HCT116 (cell line): ENCODE data around the gene GPAT2.
"Not testable (repeated sequence)": the region's sequence is repeated elsewhere in the genome, so short reads cannot be mapped to it uniquely, and the experiment has no call there.

Experiments used
- FOSL1 ChIP-seq: IDR thresholded peaks from 2 replicates; pipeline ENCODE4 v1.6.1; 2012; ENCODE audit warnings: low read depth
- ZNF274 ChIP-seq: fragments of 200-500 bp; sonication (Bioruptor generic); IDR thresholded peaks from 2 replicates; pipeline ENCODE4 v1.6.1; 2014; ENCODE audit warnings: mild to moderate bottlenecking, low read depth, low read length, inconsistent platforms
- TF ChIP-seq, protein P1 (sequence below): IDR thresholded peaks from 2 replicates; pipeline ENCODE4 v1.6.1; 2012; ENCODE audit warnings: low read depth
- TF ChIP-seq, protein P2 (sequence below), 3 experiments: fragments of 200-600 bp in 1 of 3; sonication (generic) in 1 of 3; IDR thresholded peaks in 2 of 3; conservative IDR thresholded peaks in 1 of 3; 2 replicates each; pipeline ENCODE4 v1.5.1; 2012 to 2017; ENCODE audit warnings: low read depth in 2 of 3, low read length in 2 of 3, antibody characterized with exemption in 1 of 3, borderline replicate concordance in 1 of 3, control low read depth in 1 of 3, mild to moderate bottlenecking in 1 of 3, mixed read lengths in 1 of 3, mixed run types in 1 of 3, moderate library complexity in 1 of 3; ENCODE audit not compliant: insufficient read depth in 1 of 3

DNA sequence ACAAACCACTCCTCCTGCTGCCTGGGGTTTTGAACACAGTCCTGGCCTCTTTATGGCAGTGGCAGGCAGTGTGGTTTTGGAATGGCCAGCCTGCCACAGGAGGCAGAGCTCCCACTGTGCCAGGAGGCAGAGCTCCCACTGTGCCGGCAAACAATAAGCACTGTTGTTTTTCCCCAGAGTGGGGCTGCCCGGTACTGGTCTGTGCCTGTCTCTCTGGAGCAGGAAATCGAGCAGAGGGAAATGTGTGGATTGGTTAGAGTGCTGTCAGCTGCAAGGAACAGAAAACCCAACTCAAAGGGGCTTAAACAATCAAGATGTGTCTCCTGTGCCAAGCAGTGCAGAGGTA, 15.2 kb upstream of the GPAT2 start:
- TF ChIP-seq, protein P1, sequence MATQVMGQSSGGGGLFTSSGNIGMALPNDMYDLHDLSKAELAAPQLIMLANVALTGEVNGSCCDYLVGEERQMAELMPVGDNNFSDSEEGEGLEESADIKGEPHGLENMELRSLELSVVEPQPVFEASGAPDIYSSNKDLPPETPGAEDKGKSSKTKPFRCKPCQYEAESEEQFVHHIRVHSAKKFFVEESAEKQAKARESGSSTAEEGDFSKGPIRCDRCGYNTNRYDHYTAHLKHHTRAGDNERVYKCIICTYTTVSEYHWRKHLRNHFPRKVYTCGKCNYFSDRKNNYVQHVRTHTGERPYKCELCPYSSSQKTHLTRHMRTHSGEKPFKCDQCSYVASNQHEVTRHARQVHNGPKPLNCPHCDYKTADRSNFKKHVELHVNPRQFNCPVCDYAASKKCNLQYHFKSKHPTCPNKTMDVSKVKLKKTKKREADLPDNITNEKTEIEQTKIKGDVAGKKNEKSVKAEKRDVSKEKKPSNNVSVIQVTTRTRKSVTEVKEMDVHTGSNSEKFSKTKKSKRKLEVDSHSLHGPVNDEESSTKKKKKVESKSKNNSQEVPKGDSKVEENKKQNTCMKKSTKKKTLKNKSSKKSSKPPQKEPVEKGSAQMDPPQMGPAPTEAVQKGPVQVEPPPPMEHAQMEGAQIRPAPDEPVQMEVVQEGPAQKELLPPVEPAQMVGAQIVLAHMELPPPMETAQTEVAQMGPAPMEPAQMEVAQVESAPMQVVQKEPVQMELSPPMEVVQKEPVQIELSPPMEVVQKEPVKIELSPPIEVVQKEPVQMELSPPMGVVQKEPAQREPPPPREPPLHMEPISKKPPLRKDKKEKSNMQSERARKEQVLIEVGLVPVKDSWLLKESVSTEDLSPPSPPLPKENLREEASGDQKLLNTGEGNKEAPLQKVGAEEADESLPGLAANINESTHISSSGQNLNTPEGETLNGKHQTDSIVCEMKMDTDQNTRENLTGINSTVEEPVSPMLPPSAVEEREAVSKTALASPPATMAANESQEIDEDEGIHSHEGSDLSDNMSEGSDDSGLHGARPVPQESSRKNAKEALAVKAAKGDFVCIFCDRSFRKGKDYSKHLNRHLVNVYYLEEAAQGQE: not testable (repeated sequence)
- TF ChIP-seq, protein P2, sequence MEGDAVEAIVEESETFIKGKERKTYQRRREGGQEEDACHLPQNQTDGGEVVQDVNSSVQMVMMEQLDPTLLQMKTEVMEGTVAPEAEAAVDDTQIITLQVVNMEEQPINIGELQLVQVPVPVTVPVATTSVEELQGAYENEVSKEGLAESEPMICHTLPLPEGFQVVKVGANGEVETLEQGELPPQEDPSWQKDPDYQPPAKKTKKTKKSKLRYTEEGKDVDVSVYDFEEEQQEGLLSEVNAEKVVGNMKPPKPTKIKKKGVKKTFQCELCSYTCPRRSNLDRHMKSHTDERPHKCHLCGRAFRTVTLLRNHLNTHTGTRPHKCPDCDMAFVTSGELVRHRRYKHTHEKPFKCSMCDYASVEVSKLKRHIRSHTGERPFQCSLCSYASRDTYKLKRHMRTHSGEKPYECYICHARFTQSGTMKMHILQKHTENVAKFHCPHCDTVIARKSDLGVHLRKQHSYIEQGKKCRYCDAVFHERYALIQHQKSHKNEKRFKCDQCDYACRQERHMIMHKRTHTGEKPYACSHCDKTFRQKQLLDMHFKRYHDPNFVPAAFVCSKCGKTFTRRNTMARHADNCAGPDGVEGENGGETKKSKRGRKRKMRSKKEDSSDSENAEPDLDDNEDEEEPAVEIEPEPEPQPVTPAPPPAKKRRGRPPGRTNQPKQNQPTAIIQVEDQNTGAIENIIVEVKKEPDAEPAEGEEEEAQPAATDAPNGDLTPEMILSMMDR (IDR thresholded peaks at IDR 0.05 in 2 of 3, conservative IDR thresholded peaks at IDR 0.05 in 1 of 3; ENCODE audit: borderline replicate concordance in 1 of 3, insufficient read depth in 1 of 3, low read depth in 2 of 3, low read length in 2 of 3): not testable (repeated sequence)
- TF ChIP-seq FOSL1, ZNF274: not testable (repeated sequence)
